GM23338 (cell line): ENCODE data around the gene RAPGEFL1. TPM values are rescaled to one million over a fixed set of nuclear protein-coding genes. Genes with fewer than 3 reads are reported as not detected.

Source experiments
- ATAC-seq: fragments of 200-7000 bp; cut with Tn5 transposase; 3 replicates; pipeline ENCODE4 v1.9.1; 2020
- DNase-seq: peaks from one replicate; pipeline ENCODE4 v3.0.0-alpha.2; 2015; ENCODE audit warnings: low spot score
- H2AFZ ChIP-seq: fragments of 200-600 bp; sonication (generic); 2 replicates; pipeline ENCODE4 v1.8.0; 2016; ENCODE audit warnings: antibody characterized with exemption, mild to moderate bottlenecking, moderate library complexity
- H3F3A ChIP-seq: fragments of 200-600 bp; sonication (generic); replicated peaks from 2 replicates; pipeline ENCODE4 v1.8.0; 2017; ENCODE audit warnings: antibody characterized with exemption, mixed run types, low read depth
- H3K27ac ChIP-seq: fragments of 200-600 bp; sonication (generic); 2 replicates; pipeline ENCODE4 v1.6.1; 2016; ENCODE audit warnings: low read depth
- H3K27me3 ChIP-seq: fragments of 200-600 bp; sonication (generic); 2 replicates; pipeline ENCODE4 v1.8.0; 2016; ENCODE audit warnings: mild to moderate bottlenecking, mixed run types, moderate library complexity; ENCODE audit not compliant: insufficient read depth
- H3K36me3 ChIP-seq: fragments of 200-600 bp; sonication (generic); 2 replicates; pipeline ENCODE4 v1.8.0; 2016; ENCODE audit warnings: mild to moderate bottlenecking; ENCODE audit not compliant: insufficient read depth
- H3K4me1 ChIP-seq: fragments of 200-600 bp; sonication (generic); 2 replicates; pipeline ENCODE4 v1.8.0; 2016; ENCODE audit warnings: mild to moderate bottlenecking, moderate library complexity; ENCODE audit not compliant: insufficient read depth
- H3K4me2 ChIP-seq: fragments of 200-600 bp; sonication (generic); 2 replicates; pipeline ENCODE4 v1.7.1; 2017; ENCODE audit warnings: mixed run types
- H3K4me3 ChIP-seq: fragments of 200-600 bp; sonication (generic); 2 replicates; pipeline ENCODE4 v1.6.1; 2016; ENCODE audit warnings: mixed run types
- H3K79me2 ChIP-seq: fragments of 200-600 bp; sonication (generic); replicated peaks from 2 replicates; pipeline ENCODE4 v1.8.0; 2017; ENCODE audit warnings: mild to moderate bottlenecking; ENCODE audit not compliant: insufficient read depth
- H3K9me2 ChIP-seq: fragments of 200-600 bp; sonication (generic); 2 replicates; pipeline ENCODE4 v1.8.0; 2017; ENCODE audit not compliant: insufficient read depth
- H4K20me1 ChIP-seq: fragments of 200-600 bp; sonication (generic); replicated peaks from 2 replicates; pipeline ENCODE4 v1.8.0; 2017; ENCODE audit warnings: mild to moderate bottlenecking; ENCODE audit not compliant: insufficient read depth
- H3K27ac Mint-ChIP-seq: 2 replicates; pipeline ENCODE4 v1.8.0; 2020; ENCODE audit warnings: inconsistent platforms, mild to moderate bottlenecking, moderate library complexity, mixed read lengths
- H3K27me3 Mint-ChIP-seq: 3 replicates; pipeline ENCODE4 v1.8.0; 2022; ENCODE audit warnings: low read depth, mild to moderate bottlenecking, moderate library complexity, mixed read lengths, inconsistent platforms; ENCODE audit not compliant: insufficient read depth, poor library complexity
- H3K36me3 Mint-ChIP-seq: 3 replicates; pipeline ENCODE4 v1.8.0; 2021; ENCODE audit warnings: low read depth, mild to moderate bottlenecking, inconsistent platforms, moderate library complexity, mixed read lengths
- H3K4me1 Mint-ChIP-seq: 3 replicates; pipeline ENCODE4 v1.8.0; 2020; ENCODE audit warnings: mild to moderate bottlenecking, inconsistent platforms, mixed read lengths
- H3K4me3 Mint-ChIP-seq: 3 replicates; pipeline ENCODE4 v1.8.0; 2021; ENCODE audit warnings: moderate library complexity, mild to moderate bottlenecking, inconsistent platforms, mixed read lengths
- H3K9me3 Mint-ChIP-seq: 3 replicates; pipeline ENCODE4 v1.8.0; 2020; ENCODE audit warnings: moderate library complexity, mild to moderate bottlenecking, inconsistent platforms, mixed read lengths
- CREB1 ChIP-seq: fragments of 250-450 bp; sonication (Bioruptor Pico); IDR thresholded peaks from 2 replicates; pipeline ENCODE4 v1.5.0; 2020; ENCODE audit warnings: low read depth, mild to moderate bottlenecking, moderate library complexity
- EZH2 ChIP-seq: fragments of 200-600 bp; sonication (generic); IDR thresholded peaks from one replicate; pipeline ENCODE4 v1.8.0; 2017; ENCODE audit warnings: antibody characterized with exemption, mild to moderate bottlenecking, low read depth; ENCODE audit not compliant: unreplicated experiment
- EZH2phosphoT487 ChIP-seq: fragments of 200-600 bp; sonication (generic); IDR thresholded peaks from one replicate; pipeline ENCODE4 v1.8.1; 2018; ENCODE audit warnings: antibody characterized with exemption; ENCODE audit not compliant: unreplicated experiment
- NANOG ChIP-seq: IDR thresholded peaks from 2 replicates; pipeline ENCODE4 v1.6.1; 2016; ENCODE audit warnings: antibody characterized with exemption, borderline replicate concordance
- POLR2AphosphoS5 ChIP-seq: IDR thresholded peaks from 2 replicates; pipeline ENCODE4 v1.6.1; 2016; ENCODE audit warnings: antibody characterized with exemption, low read depth
- STAT1 ChIP-seq: IDR thresholded peaks from one replicate; pipeline ENCODE4 v1.6.1; 2016; ENCODE audit warnings: antibody characterized with exemption; ENCODE audit not compliant: unreplicated experiment
- ZNF114 ChIP-seq: fragments of 250-450 bp; sonication (Bioruptor Pico); IDR thresholded peaks from 2 replicates; pipeline ENCODE4 v1.5.0; 2020; ENCODE audit warnings: mild to moderate bottlenecking, moderate library complexity
- ZNF331 ChIP-seq: fragments of 250-450 bp; sonication (Bioruptor Pico); IDR thresholded peaks from 2 replicates; pipeline ENCODE4 v1.5.0; 2020; ENCODE audit warnings: low read depth, mild to moderate bottlenecking, moderate library complexity
- polyA plus RNA-seq: library from polyadenylated mRNA; unstranded; fragments of >200 nt; fragmentation: Nextera tagmentation; extraction: Ambion mirVana; gene quantifications from 2 replicates; pipeline ENCODE4 v1.2.1, GENCODE V29; 2016
- total RNA-seq: library from RNA; depleted of rRNA; stranded (reverse); fragments of >200 nt; shearing (Covaris generic); gene quantifications from 2 replicates; pipeline ENCODE4 v1.2.3, GENCODE V29; 2014
- TF ChIP-seq, protein P1 (sequence below), 2 experiments: fragments of 200-600 bp in 1 of 2; sonication (generic) in 1 of 2; conservative IDR thresholded peaks; 2 replicates each; pipeline versions ENCODE4 v1.5.1 to v1.6.1; 2016 to 2017; ENCODE audit warnings: antibody characterized with exemption in 2 of 2, low read depth in 2 of 2, mild to moderate bottlenecking in 2 of 2, moderate library complexity in 1 of 2
- TF ChIP-seq, protein P2 (sequence below): fragments of 250-450 bp; sonication (Bioruptor Pico); IDR thresholded peaks from 2 replicates; pipeline ENCODE4 v1.5.0; 2020; ENCODE audit warnings: mild to moderate bottlenecking, moderate library complexity

Gene RAPGEFL1
- total and polyA plus RNA-seq, 2 experiments from 2014 or later = 6.7 to 14.0 TPM

DNA sequence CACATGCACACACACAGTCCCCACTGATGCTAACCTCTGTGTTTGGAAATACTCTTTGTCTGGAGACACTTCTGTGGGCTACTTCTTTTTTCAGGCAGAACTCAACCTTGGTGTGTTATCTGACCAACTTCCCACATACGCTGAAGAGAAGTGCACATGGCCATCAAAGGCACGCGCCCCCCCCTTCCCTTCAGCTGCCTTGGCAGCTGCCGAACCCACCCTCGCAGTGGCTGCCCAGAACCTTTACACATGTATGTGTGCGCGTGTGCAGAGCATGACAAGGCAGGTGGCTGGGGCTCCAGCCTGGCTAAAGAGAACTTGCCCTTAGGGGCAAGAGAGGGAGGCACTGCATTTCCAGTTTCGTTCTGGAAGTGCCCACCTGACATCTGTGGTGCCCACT is 3.9 kb downstream of the RAPGEFL1 start:
- Mint-ChIP-seq H3K9me3 (no peaks in the 10 kb centered on the region; the same call in 2 of the 3 replicates), H3K4me1 (peaks cover 26% of the 10 kb centered on the region), H3K27ac (no peak overlapping the region), H3K4me3 (no peak overlapping the region), H3K36me3 (peaks cover 8% of the 10 kb centered on the region), H3K27me3 (peaks cover 12% of the 10 kb centered on the region)
- H3K4me1 ChIP-seq = no peaks in the 10 kb centered on the region; the same call in 1 of the 2 replicates
- TF ChIP-seq, protein P1, sequence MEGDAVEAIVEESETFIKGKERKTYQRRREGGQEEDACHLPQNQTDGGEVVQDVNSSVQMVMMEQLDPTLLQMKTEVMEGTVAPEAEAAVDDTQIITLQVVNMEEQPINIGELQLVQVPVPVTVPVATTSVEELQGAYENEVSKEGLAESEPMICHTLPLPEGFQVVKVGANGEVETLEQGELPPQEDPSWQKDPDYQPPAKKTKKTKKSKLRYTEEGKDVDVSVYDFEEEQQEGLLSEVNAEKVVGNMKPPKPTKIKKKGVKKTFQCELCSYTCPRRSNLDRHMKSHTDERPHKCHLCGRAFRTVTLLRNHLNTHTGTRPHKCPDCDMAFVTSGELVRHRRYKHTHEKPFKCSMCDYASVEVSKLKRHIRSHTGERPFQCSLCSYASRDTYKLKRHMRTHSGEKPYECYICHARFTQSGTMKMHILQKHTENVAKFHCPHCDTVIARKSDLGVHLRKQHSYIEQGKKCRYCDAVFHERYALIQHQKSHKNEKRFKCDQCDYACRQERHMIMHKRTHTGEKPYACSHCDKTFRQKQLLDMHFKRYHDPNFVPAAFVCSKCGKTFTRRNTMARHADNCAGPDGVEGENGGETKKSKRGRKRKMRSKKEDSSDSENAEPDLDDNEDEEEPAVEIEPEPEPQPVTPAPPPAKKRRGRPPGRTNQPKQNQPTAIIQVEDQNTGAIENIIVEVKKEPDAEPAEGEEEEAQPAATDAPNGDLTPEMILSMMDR (conservative IDR thresholded peaks at IDR 0.05; ENCODE audit: low read depth in 2 of 2) = no peak
- TF ChIP-seq EZH2phosphoT487 (no peak), ZNF331 (CRISPR knock-in tag) (no peak), NANOG (no peak), CREB1 (CRISPR knock-in tag) (no peak), STAT1 (no peak), POLR2AphosphoS5 (no peak), EZH2 (no peak), ZNF114 (CRISPR knock-in tag) (no peak)
- TF ChIP-seq, protein P2, sequence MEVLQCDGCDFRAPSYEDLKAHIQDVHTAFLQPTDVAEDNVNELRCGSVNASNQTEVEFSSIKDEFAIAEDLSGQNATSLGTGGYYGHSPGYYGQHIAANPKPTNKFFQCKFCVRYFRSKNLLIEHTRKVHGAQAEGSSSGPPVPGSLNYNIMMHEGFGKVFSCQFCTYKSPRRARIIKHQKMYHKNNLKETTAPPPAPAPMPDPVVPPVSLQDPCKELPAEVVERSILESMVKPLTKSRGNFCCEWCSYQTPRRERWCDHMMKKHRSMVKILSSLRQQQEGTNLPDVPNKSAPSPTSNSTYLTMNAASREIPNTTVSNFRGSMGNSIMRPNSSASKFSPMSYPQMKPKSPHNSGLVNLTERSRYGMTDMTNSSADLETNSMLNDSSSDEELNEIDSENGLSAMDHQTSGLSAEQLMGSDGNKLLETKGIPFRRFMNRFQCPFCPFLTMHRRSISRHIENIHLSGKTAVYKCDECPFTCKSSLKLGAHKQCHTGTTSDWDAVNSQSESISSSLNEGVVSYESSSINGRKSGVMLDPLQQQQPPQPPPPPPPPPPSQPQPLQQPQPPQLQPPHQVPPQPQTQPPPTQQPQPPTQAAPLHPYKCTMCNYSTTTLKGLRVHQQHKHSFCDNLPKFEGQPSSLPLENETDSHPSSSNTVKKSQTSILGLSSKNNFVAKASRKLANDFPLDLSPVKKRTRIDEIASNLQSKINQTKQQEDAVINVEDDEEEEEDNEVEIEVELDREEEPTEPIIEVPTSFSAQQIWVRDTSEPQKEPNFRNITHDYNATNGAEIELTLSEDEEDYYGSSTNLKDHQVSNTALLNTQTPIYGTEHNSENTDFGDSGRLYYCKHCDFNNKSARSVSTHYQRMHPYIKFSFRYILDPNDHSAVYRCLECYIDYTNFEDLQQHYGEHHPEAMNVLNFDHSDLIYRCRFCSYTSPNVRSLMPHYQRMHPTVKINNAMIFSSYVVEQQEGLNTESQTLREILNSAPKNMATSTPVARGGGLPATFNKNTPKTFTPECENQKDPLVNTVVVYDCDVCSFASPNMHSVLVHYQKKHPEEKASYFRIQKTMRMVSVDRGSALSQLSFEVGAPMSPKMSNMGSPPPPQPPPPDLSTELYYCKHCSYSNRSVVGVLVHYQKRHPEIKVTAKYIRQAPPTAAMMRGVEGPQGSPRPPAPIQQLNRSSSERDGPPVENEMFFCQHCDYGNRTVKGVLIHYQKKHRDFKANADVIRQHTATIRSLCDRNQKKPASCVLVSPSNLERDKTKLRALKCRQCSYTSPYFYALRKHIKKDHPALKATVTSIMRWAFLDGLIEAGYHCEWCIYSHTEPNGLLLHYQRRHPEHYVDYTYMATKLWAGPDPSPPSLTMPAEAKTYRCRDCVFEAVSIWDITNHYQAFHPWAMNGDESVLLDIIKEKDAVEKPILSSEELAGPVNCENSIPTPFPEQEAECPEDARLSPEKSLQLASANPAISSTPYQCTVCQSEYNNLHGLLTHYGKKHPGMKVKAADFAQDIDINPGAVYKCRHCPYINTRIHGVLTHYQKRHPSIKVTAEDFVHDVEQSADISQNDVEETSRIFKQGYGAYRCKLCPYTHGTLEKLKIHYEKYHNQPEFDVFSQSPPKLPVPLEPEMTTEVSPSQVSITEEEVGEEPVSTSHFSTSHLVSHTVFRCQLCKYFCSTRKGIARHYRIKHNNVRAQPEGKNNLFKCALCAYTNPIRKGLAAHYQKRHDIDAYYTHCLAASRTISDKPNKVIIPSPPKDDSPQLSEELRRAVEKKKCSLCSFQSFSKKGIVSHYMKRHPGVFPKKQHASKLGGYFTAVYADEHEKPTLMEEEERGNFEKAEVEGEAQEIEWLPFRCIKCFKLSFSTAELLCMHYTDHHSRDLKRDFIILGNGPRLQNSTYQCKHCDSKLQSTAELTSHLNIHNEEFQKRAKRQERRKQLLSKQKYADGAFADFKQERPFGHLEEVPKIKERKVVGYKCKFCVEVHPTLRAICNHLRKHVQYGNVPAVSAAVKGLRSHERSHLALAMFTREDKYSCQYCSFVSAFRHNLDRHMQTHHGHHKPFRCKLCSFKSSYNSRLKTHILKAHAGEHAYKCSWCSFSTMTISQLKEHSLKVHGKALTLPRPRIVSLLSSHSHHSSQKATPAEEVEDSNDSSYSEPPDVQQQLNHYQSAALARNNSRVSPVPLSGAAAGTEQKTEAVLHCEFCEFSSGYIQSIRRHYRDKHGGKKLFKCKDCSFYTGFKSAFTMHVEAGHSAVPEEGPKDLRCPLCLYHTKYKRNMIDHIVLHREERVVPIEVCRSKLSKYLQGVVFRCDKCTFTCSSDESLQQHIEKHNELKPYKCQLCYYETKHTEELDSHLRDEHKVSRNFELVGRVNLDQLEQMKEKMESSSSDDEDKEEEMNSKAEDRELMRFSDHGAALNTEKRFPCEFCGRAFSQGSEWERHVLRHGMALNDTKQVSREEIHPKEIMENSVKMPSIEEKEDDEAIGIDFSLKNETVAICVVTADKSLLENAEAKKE (CRISPR knock-in tag) = no peak
- H4K20me1 ChIP-seq = peaks cover 3% of the 10 kb centered on the region; the same call in 1 of the 2 replicates
- H3K36me3 ChIP-seq = no peaks in the 10 kb centered on the region
- no peak overlapping the region for H3K4me3 ChIP-seq
- H3K9me2 ChIP-seq = no peaks in the 10 kb centered on the region
- peaks cover 10% of the 10 kb centered on the region; the same call in 1 of the 2 replicates for H3F3A ChIP-seq
- no peak for DNase-seq
- no peak overlapping the region for H3K27ac ChIP-seq
- H3K79me2 ChIP-seq = no peaks in the 10 kb centered on the region
- no peaks in the 10 kb centered on the region for H3K27me3 ChIP-seq
- ATAC-seq = no peak
- no peak overlapping the region for H2AFZ ChIP-seq
- no peak overlapping the region for H3K4me2 ChIP-seq
